Measurements from ENCODE around the gene GALNT4.

The GALNT4 gene

GRCh38 chr12:89474615-89475014 lies 50.0 kb downstream of the GALNT4 start:
- Histone ChIP-seq H3K9ac (ENCODE audit: low read length in 2 of 2) (no peak overlapping the region), H3K36me3 (ENCODE audit: control insufficient read depth in 2 of 2, insufficient read depth in 2 of 2, low read length in 2 of 2) (no peaks in the 10 kb centered on the region), H3K9me3 (ENCODE audit: control insufficient read depth in 2 of 2, low read length in 2 of 2) (no peaks in the 10 kb centered on the region), H3K4me3 (ENCODE audit: low read length in 2 of 2) (no peak overlapping the region), H3K27ac (ENCODE audit: low read length) (no peak overlapping the region), H3K4me1 (ENCODE audit: control insufficient read depth, insufficient read depth, low read length) (no peaks in the 10 kb centered on the region), H3K27me3 (ENCODE audit: control insufficient read depth in 1 of 2, insufficient read depth in 2 of 2, low read length in 2 of 2) (no peaks in the 10 kb centered on the region)
